GM12874 (cell line): ENCODE results near the gene PLA2G4F.

Experiments
- CTCF ChIP-seq: IDR thresholded peaks from 2 replicates; pipeline ENCODE4 v1.5.1; 2011; ENCODE audit warnings: low read depth, mild to moderate bottlenecking, control low read depth, low read length, moderate library complexity; ENCODE audit not compliant: insufficient read depth

Gene PLA2G4F

GRCh38 chr15:42156243-42156922 is at the start of gene PLA2G4F:
Gene PLA2G4F (minus strand): TSS chr15:42156636. CDS start chr15:42156549, 87 bp downstream.
- TF ChIP-seq CTCF, result no peak

- no peak for TF ChIP-seq CTCF
Measured at GRCh38 chr15:42203891-42204290, 47.5 kb upstream of the PLA2G4F start.

- no peak for TF ChIP-seq CTCF
Measured at GRCh38 chr15:42202653-42203052, 46.2 kb upstream of the PLA2G4F start.

GRCh38 chr15:42201801-42202200 is 45.4 kb upstream of the PLA2G4F start:
- TF ChIP-seq CTCF, result no peak

- TF ChIP-seq CTCF, result no peak
Measured at GRCh38 chr15:42199126-42199525, 42.7 kb upstream of the PLA2G4F start.

GRCh38 chr15:42198516-42198915 is 42.1 kb upstream of the PLA2G4F start:
- TF ChIP-seq CTCF, result no peak

GRCh38 chr15:42194513-42194912 is 38.1 kb upstream of the PLA2G4F start:
- no peak for TF ChIP-seq CTCF
